ENCODE measurements around the gene HSPB6.

DNA sequence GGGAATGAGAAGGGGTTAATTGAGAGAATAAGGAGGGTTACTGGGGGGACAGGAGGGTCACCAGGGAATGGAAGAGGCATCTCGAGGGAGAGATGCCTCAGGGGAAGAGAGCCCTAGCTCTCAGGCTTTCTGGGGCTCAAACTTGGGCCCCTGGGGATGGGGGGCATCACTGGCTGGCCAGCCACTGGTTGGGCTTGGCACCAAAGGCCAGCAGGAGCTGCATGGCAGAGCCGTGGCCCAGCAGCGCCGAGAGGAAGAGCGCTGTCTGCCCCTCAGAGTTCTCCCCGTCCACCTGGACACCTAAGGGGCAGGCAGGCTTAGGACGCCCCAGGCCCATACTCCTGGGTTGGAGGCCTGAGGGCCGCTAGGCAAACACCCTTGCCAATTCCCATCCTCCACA, 36.1 kb upstream of the HSPB6 start:
- TF ChIP-seq, protein P1, sequence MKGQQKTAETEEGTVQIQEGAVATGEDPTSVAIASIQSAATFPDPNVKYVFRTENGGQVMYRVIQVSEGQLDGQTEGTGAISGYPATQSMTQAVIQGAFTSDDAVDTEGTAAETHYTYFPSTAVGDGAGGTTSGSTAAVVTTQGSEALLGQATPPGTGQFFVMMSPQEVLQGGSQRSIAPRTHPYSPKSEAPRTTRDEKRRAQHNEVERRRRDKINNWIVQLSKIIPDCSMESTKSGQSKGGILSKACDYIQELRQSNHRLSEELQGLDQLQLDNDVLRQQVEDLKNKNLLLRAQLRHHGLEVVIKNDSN (IDR thresholded peaks at IDR 0.05; ENCODE audit: borderline replicate concordance, low read depth), result no peak
- TF ChIP-seq, protein P2, sequence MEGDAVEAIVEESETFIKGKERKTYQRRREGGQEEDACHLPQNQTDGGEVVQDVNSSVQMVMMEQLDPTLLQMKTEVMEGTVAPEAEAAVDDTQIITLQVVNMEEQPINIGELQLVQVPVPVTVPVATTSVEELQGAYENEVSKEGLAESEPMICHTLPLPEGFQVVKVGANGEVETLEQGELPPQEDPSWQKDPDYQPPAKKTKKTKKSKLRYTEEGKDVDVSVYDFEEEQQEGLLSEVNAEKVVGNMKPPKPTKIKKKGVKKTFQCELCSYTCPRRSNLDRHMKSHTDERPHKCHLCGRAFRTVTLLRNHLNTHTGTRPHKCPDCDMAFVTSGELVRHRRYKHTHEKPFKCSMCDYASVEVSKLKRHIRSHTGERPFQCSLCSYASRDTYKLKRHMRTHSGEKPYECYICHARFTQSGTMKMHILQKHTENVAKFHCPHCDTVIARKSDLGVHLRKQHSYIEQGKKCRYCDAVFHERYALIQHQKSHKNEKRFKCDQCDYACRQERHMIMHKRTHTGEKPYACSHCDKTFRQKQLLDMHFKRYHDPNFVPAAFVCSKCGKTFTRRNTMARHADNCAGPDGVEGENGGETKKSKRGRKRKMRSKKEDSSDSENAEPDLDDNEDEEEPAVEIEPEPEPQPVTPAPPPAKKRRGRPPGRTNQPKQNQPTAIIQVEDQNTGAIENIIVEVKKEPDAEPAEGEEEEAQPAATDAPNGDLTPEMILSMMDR (IDR thresholded peaks at IDR 0.05), result no peak
- TF ChIP-seq ELF1 (IDR thresholded peaks at IDR 0.05), result no peak
- TF ChIP-seq RFX5 (IDR thresholded peaks at IDR 0.05; ENCODE audit: low read length), result no peak
- no peak for TF ChIP-seq SMC3 (IDR thresholded peaks at IDR 0.05; ENCODE audit: low read depth, low read length)
- TF ChIP-seq, protein P3, sequence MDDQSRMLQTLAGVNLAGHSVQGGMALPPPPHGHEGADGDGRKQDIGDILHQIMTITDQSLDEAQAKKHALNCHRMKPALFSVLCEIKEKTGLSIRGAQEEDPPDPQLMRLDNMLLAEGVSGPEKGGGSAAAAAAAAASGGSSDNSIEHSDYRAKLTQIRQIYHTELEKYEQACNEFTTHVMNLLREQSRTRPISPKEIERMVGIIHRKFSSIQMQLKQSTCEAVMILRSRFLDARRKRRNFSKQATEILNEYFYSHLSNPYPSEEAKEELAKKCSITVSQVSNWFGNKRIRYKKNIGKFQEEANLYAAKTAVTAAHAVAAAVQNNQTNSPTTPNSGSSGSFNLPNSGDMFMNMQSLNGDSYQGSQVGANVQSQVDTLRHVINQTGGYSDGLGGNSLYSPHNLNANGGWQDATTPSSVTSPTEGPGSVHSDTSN (IDR thresholded peaks at IDR 0.05), result no peak
- TF ChIP-seq GATA2 (CRISPR knock-in tag; IDR thresholded peaks at IDR 0.05), result no peak
- TF ChIP-seq, protein P4, sequence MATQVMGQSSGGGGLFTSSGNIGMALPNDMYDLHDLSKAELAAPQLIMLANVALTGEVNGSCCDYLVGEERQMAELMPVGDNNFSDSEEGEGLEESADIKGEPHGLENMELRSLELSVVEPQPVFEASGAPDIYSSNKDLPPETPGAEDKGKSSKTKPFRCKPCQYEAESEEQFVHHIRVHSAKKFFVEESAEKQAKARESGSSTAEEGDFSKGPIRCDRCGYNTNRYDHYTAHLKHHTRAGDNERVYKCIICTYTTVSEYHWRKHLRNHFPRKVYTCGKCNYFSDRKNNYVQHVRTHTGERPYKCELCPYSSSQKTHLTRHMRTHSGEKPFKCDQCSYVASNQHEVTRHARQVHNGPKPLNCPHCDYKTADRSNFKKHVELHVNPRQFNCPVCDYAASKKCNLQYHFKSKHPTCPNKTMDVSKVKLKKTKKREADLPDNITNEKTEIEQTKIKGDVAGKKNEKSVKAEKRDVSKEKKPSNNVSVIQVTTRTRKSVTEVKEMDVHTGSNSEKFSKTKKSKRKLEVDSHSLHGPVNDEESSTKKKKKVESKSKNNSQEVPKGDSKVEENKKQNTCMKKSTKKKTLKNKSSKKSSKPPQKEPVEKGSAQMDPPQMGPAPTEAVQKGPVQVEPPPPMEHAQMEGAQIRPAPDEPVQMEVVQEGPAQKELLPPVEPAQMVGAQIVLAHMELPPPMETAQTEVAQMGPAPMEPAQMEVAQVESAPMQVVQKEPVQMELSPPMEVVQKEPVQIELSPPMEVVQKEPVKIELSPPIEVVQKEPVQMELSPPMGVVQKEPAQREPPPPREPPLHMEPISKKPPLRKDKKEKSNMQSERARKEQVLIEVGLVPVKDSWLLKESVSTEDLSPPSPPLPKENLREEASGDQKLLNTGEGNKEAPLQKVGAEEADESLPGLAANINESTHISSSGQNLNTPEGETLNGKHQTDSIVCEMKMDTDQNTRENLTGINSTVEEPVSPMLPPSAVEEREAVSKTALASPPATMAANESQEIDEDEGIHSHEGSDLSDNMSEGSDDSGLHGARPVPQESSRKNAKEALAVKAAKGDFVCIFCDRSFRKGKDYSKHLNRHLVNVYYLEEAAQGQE (IDR thresholded peaks at IDR 0.05; ENCODE audit: low read depth, low read length), result no peak

Data from SK-N-SH (cell line).